ENCODE measurements around the gene APOBEC3C. TPM values are rescaled to one million over a fixed set of nuclear protein-coding genes. Genes with fewer than 3 reads are reported as not detected.

Gene APOBEC3C
- 100 to 1,000 TPM; 138 to 147 TPM for total RNA-seq

DNA sequence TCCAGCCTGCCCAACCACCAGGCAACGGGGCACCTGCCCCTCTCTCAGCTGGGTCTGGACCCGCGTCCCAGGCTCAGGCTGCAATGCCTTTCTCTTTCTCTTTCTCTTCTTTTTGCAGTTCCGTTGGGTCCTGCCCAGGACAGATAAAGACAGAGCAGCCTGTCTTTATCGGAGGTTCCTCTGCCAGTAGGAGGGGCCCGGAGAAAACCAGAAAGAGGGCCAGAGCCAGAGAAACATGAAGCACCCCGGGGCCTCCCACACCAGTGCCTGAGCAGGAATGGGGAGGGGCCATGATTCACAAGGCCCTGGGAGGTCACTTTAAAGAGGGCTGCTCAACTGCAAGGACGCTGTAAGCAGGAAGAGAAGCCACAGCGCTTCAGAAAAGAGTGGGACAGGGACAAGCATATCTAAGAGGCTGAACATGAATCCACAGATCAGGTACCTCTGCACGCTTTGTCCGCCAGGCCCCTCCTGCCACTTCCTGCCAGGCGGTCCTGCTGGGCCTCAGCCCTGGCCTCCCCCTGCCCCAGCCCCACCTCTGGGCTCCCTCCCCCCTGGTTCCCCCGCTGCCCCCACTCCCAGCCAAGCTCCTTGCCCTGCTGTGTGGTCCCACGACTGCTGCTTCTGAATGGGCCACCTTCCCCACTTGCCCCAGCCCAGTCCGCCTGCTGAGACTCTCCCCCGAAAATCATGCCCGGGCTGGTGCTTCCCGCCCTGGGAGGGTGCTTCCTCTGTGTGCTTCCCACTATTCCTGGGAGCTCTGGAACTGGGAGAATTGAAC is at the start of gene APOBEC3C:
TSS of gene APOBEC3C (plus strand) at position 316 of the 781 bp plus-strand sequence. CDS start at position 422, 106 bp downstream.
- CTCF ChIA-PET, result interaction anchor here (1.0 to 2.6 kb wide), 8 partner anchors 11 to 302 kb away, joined by 3 to 14 read pairs (median 5); partner anchors contain the start of gene APOBEC3B
- ATAC-seq (peak; percentile 95), DNase-seq (peak; percentile 94)
- no peaks in the 10 kb centered on the region for H3K27me3 Mint-ChIP-seq (ENCODE audit: low read depth)
- peak within 1 kb of the TSS; percentile 97 for H3K27ac Mint-ChIP-seq
- no peaks in the 10 kb centered on the region for H3K9me3 Mint-ChIP-seq (ENCODE audit: insufficient read depth)
- H3K4me1 Mint-ChIP-seq (ENCODE audit: low read depth), result peaks cover 42% of the 10 kb centered on the region
- POLR2A ChIA-PET, result interaction anchor here (0.8 to 1.0 kb wide), 2 partner anchors 104 to 306 kb away, joined by 5 read pairs; partner anchors contain the start of gene RPL3
- H3K36me3 Mint-ChIP-seq (ENCODE audit: low read depth), result peaks cover 30% of the 10 kb centered on the region
- peak within 1 kb of the TSS; percentile 97 for H3K4me3 Mint-ChIP-seq

DNA sequence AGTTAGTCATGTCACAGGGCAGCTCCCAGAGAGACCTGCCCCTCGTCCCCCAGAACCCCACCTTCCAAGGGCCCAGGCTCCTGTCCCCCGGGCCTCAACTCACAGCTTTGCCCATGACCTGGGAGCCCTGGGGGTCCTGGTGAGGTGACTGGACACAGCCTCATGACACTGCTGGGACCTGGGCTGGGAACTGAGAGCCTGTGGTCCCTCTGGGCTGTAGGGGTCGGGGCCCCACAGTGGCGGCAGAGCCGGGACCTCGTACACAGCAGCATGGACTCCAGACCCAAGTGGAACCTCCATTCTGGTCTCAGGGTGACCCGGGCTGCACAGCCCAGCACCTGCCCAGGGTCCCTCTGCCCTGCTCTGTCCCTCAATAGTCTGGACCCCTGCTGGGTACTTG is 49.8 kb upstream of the APOBEC3C start:
- peaks cover 5% of the 10 kb centered on the region for H3K27me3 Mint-ChIP-seq (ENCODE audit: low read depth)
- H3K36me3 Mint-ChIP-seq (ENCODE audit: low read depth), result no peaks in the 10 kb centered on the region
- H3K4me3 Mint-ChIP-seq, result no peak overlapping the region
- no peaks in the 10 kb centered on the region for H3K9me3 Mint-ChIP-seq (ENCODE audit: insufficient read depth)
- POLR2A ChIA-PET, result no interaction called here
- H3K4me1 Mint-ChIP-seq (ENCODE audit: low read depth), result peaks cover 13% of the 10 kb centered on the region
- DNase-seq (no peak), ATAC-seq (no peak)
- no peak overlapping the region for H3K27ac Mint-ChIP-seq
- CTCF ChIA-PET, result interaction anchor here (0.8 to 1.1 kb wide), 2 partner anchors 10 to 94 kb away, joined by 3 to 4 read pairs; no protein-coding TSS in a partner anchor

GRCh38 chr22:38964989-38965388 is 49.1 kb upstream of the APOBEC3C start:
- H3K27me3 Mint-ChIP-seq (ENCODE audit: low read depth), result peaks cover 8% of the 10 kb centered on the region
- H3K36me3 Mint-ChIP-seq (ENCODE audit: low read depth), result no peaks in the 10 kb centered on the region
- DNase-seq (no peak), ATAC-seq (no peak)
- no peak overlapping the region for H3K4me3 Mint-ChIP-seq
- ChIA-PET POLR2A (no interaction called here), CTCF (interaction anchor here (1.1 kb wide), 1 partner anchor 9 kb away, joined by 3 read pairs; no protein-coding TSS in a partner anchor)
- peaks cover 7% of the 10 kb centered on the region for H3K4me1 Mint-ChIP-seq (ENCODE audit: low read depth)
- no peak overlapping the region for H3K27ac Mint-ChIP-seq
- no peaks in the 10 kb centered on the region for H3K9me3 Mint-ChIP-seq (ENCODE audit: insufficient read depth)

DNA sequence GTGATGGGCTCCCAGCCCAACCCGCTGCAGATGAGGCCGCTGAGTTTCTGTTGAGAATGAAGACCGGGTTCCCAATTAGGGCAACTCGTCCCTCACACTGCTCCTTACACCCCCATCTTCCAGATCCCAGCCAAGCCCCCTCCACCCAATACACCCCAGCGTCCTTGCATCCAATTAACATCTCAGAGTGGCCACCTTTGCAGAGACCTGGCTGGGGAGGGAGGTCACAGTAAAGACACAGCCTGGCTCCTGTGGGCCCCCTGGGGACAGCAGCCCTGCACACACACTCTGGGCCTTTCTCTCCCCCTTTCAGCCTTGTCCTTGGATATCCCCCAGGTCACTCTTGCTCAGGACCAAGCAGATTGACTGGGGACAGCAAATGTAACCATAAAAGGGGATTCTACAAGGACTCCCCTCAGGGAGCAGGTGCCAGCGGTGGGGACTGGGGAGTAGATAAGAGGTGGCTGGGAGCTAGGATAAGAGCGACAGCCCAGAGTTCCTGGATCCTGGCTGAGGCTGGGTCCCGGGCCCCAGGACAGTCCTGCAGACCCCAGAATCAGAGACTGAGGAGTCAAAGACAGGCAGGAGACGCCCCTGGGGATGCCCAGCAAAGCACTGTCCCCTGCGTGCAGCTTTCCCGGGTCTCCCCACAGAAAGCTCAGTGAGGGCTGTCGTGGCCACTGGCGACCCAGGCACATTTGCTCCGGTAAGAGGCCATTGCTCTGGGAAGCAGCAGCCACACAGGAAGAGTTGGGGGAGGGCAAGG is 48.3 kb upstream of the APOBEC3C start:
- peaks cover 7% of the 10 kb centered on the region for H3K4me1 Mint-ChIP-seq (ENCODE audit: low read depth)
- CTCF ChIA-PET, result interaction anchor here (0.6 kb wide), 1 partner anchor 139 kb away, joined by 3 read pairs; no protein-coding TSS in a partner anchor
- no peak overlapping the region for H3K4me3 Mint-ChIP-seq
- H3K27me3 Mint-ChIP-seq (ENCODE audit: low read depth), result peaks cover 12% of the 10 kb centered on the region
- H3K36me3 Mint-ChIP-seq (ENCODE audit: low read depth), result no peaks in the 10 kb centered on the region
- H3K27ac Mint-ChIP-seq, result no peak overlapping the region
- no peak for DNase-seq
- ATAC-seq, result no peak
- no peaks in the 10 kb centered on the region for H3K9me3 Mint-ChIP-seq (ENCODE audit: insufficient read depth)
- POLR2A ChIA-PET, result no interaction called here

DNA sequence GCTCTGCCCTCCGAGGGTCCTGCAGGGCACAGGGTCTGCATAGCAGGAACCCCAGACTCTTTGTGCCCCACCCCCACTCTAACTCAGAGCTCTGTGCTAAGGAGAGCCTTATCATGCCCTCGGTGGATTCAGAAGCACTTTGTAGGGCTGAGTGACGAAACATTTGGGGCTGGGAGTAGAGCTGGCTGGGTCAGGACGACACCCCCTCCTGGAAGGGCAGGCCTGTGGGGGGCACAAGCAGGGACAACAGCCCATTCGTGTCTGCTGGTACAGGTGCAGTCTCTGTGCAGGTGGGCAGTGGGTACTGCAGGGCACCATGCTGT is 47.7 kb upstream of the APOBEC3C start:
- Mint-ChIP-seq H3K27ac (no peak overlapping the region), H3K4me1 (ENCODE audit: low read depth) (peaks cover 7% of the 10 kb centered on the region), H3K4me3 (no peak overlapping the region), H3K9me3 (ENCODE audit: insufficient read depth) (no peaks in the 10 kb centered on the region), H3K27me3 (ENCODE audit: low read depth) (peaks cover 15% of the 10 kb centered on the region), H3K36me3 (ENCODE audit: low read depth) (no peaks in the 10 kb centered on the region)
- ATAC-seq (no peak), DNase-seq (no peak)
- ChIA-PET POLR2A (interaction anchor here (1.2 kb wide), 1 partner anchor 14 kb away, joined by 3 read pairs; no protein-coding TSS in a partner anchor), CTCF (interaction anchor here (0.6 kb wide), 1 partner anchor 140 kb away, joined by 3 read pairs; no protein-coding TSS in a partner anchor)

DNA sequence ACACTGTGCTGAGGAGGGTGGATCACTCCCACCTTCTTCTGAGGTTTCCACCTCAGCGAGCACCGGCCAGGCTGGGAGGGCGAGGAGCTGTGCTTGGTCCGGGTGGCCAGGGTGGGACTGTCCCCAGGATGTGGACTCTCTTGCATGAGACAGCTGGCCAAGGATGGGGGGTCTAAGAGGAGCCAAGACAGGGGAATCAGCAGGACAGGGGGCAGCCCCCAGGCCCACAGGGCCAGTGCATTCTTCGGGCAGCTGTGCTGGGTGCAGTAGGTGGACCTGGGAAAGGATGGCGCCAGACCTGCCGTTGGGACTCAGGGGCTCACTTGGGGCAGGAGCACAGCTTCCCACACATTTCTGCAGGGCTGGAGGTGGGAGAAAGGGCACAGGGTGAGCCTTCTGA is 47.1 kb upstream of the APOBEC3C start:
- ATAC-seq (no peak), DNase-seq (no peak)
- ChIA-PET POLR2A (interaction anchor here (1.2 kb wide), 1 partner anchor 14 kb away, joined by 3 read pairs; no protein-coding TSS in a partner anchor), CTCF (no interaction called here)
- Mint-ChIP-seq H3K27ac (no peak overlapping the region), H3K36me3 (ENCODE audit: low read depth) (no peaks in the 10 kb centered on the region), H3K9me3 (ENCODE audit: insufficient read depth) (no peaks in the 10 kb centered on the region), H3K4me3 (no peak overlapping the region), H3K27me3 (ENCODE audit: low read depth) (peaks cover 21% of the 10 kb centered on the region), H3K4me1 (ENCODE audit: low read depth) (peaks cover 7% of the 10 kb centered on the region)

DNA sequence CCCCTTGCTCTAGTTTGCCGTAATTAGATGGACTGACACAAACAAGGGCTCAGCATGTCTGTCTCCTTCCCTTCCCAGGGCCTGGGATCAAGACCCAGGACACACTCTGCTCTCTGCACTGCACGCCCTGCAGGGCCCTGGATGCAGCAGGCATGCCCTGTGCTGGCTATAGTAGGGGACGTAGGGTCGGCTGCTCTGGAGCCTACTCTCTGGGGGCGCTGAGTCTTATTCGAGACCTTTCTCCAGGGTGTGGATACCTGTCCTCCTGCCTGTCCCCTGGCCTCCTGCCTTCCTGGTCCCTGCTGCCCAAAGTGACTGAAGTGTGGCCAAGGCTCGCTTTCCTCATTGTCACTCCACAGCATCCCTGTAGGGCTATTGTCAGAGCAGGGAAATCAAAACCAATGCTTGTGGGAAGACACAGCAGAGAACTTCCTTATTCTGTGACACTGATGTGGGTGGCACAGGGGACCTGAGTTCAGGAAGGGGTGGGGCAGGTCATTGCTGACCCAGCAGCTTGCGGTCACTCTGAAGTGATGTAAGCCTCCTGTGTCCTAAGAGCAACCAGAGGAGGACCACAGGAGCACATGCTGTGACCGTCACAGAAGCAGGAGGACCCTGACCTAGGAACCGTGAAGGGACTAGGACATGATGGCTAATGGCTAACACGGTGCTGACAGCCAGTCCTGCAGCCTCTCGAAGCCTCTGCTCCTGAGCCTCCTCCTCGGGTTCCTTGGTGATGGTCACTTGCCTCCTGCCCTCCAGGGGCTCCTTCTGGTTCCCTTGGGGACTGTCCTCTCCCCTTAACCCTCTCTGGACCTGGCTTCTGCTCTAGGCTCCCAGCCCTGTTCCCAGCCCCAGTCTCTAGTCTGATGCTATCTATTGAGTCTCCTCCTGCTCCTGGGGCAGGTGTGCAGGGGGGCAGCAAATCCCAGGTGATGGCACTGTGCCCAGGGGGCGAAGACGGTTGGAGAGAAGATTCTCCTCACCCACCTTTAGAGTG is 46.3 kb upstream of the APOBEC3C start:
- Mint-ChIP-seq H3K4me3 (no peak overlapping the region), H3K9me3 (ENCODE audit: insufficient read depth) (no peaks in the 10 kb centered on the region), H3K27me3 (ENCODE audit: low read depth) (peaks cover 25% of the 10 kb centered on the region), H3K36me3 (ENCODE audit: low read depth) (no peaks in the 10 kb centered on the region), H3K4me1 (ENCODE audit: low read depth) (peaks cover 10% of the 10 kb centered on the region), H3K27ac (peak overlapping the region; percentile 55)
- POLR2A ChIA-PET, result interaction anchor here (1.2 kb wide), 1 partner anchor 13 kb away, joined by 3 read pairs; no protein-coding TSS in a partner anchor
- CTCF ChIA-PET, result no interaction called here
- ATAC-seq (no peak), DNase-seq (no peak)

DNA sequence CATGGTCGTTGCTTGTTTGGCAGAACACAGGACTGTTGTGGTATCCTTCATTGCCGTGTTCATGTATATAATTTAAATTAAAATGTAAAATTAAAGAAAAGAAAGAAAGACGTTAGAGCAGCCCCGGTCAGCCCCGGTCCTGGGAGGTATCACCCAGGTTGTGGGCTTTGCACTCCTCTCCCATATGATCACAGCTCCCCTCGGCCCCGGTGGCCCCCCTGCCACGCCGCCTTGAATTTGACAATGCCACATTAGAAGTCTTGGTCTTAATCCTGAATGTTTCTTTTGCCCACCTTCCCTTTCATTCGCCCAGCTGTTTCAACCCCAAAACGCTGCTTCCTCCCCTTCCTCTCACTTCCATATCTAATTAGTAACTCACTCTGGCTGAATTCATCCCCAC is 45.3 kb upstream of the APOBEC3C start:
- ATAC-seq, result no peak
- Mint-ChIP-seq H3K4me3 (no peak overlapping the region), H3K27ac (no peak overlapping the region)

GRCh38 chr22:38970551-38970950 is 43.5 kb upstream of the APOBEC3C start:
- no peak for ATAC-seq
- ChIA-PET POLR2A (no interaction called here), CTCF (interaction anchor here (1.1 to 5.5 kb wide), 4 partner anchors 10 to 148 kb away, joined by 4 to 52 read pairs (median 24); partner anchors contain the start of gene CBX6)
- Mint-ChIP-seq H3K4me3 (no peak overlapping the region), H3K27ac (no peak overlapping the region), H3K9me3 (ENCODE audit: insufficient read depth) (no peaks in the 10 kb centered on the region), H3K36me3 (ENCODE audit: low read depth) (no peaks in the 10 kb centered on the region), H3K27me3 (ENCODE audit: low read depth) (peaks cover 24% of the 10 kb centered on the region), H3K4me1 (ENCODE audit: low read depth) (peaks cover 15% of the 10 kb centered on the region)
- no peak for DNase-seq

More for the DNA sequence above, 45.3 kb upstream of the APOBEC3C start:
- ChIA-PET CTCF (no interaction called here), POLR2A (no interaction called here)
- peaks cover 25% of the 10 kb centered on the region for H3K27me3 Mint-ChIP-seq (ENCODE audit: low read depth)
- H3K36me3 Mint-ChIP-seq (ENCODE audit: low read depth), result no peaks in the 10 kb centered on the region
- H3K4me1 Mint-ChIP-seq (ENCODE audit: low read depth), result peaks cover 14% of the 10 kb centered on the region
- no peak for DNase-seq
- no peaks in the 10 kb centered on the region for H3K9me3 Mint-ChIP-seq (ENCODE audit: insufficient read depth)

- no peak for ATAC-seq
- no peak for DNase-seq
- Mint-ChIP-seq H3K4me1 (ENCODE audit: low read depth) (peaks cover 15% of the 10 kb centered on the region), H3K27ac (no peak overlapping the region), H3K36me3 (ENCODE audit: low read depth) (peaks cover 2% of the 10 kb centered on the region), H3K4me3 (no peak overlapping the region), H3K27me3 (ENCODE audit: low read depth) (peaks cover 24% of the 10 kb centered on the region), H3K9me3 (ENCODE audit: insufficient read depth) (no peaks in the 10 kb centered on the region)
- POLR2A ChIA-PET, result interaction anchor here (0.6 kb wide), 1 partner anchor 46 kb away, joined by 3 read pairs; no protein-coding TSS in a partner anchor
- CTCF ChIA-PET, result interaction anchor here (0.7 to 5.5 kb wide), 5 partner anchors 9 to 147 kb away, joined by 3 to 52 read pairs (median 4); partner anchors contain the start of gene CBX6
These were observed 42.9 kb upstream of the APOBEC3C start for GRCh38 chr22:38971202-38971601.

DNA sequence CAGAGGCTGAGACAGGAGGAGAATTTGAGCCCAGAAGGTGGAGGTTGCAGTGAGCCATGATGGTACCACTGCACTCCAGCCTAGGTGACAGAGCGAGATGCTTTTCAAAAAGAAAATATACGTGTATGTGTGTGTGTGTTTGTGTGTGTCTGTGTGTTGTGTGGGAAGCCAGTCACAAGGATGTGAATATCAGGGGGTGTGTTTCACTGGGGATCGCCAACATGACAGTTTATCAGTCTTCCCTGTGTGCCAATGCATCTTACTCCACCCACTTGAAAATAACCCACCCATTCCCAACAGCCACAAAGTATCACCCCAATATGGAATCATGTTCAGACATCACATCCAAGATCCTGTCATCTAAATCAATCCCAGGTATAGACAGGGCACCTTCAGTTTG is 42.3 kb upstream of the APOBEC3C start:
- no peak overlapping the region for H3K27ac Mint-ChIP-seq
- peaks cover 13% of the 10 kb centered on the region for H3K4me1 Mint-ChIP-seq (ENCODE audit: low read depth)
- H3K27me3 Mint-ChIP-seq (ENCODE audit: low read depth), result peaks cover 24% of the 10 kb centered on the region
- ChIA-PET CTCF (interaction anchor here (1.1 to 5.5 kb wide), 4 partner anchors 8 to 147 kb away, joined by 4 to 52 read pairs (median 24); partner anchors contain the start of gene CBX6), POLR2A (no interaction called here)
- DNase-seq (no peak), ATAC-seq (no peak)
- H3K9me3 Mint-ChIP-seq (ENCODE audit: insufficient read depth), result no peaks in the 10 kb centered on the region
- H3K4me3 Mint-ChIP-seq, result no peak overlapping the region
- H3K36me3 Mint-ChIP-seq (ENCODE audit: low read depth), result peaks cover 2% of the 10 kb centered on the region
